HFF-Myc (cell line): Measurements from ENCODE around the gene DDX1.

Experiments
- DNase-seq: peaks from one replicate; pipeline ENCODE4 v3.0.0-alpha.2; 2011; ENCODE audit warnings: low read depth; ENCODE audit errors: extremely low read depth
- H3K4me3 ChIP-seq: replicated peaks from 2 replicates; pipeline ENCODE4 v1.5.1; 2011; ENCODE audit warnings: low read depth, mild to moderate bottlenecking, control low read depth, low read length
- TF ChIP-seq, protein P1 (sequence below): IDR thresholded peaks from 2 replicates; pipeline ENCODE4 v1.5.1; 2012; ENCODE audit warnings: mild to moderate bottlenecking, low read depth, low read length, control low read depth; ENCODE audit errors: missing control alignments

The DDX1 gene

DNA sequence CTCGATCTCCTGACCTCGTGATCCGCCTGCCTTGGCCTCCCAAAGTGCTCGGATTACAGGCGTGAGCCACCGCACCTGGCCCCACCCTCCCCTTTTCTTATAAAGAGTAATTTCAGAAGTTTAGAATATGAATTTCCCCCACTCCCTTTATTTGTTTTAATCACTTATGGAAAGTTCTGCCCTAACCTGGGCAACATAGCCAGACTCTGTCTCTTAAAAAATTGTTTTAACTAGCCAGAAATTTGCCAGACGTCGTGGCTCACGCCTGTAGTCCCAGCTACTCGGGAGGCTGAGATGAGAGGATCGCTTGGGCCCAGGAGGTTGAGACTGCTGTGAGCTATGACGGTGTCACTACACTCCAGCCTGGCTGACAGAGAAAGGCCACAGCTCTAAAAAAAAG, 22.8 kb upstream of the DDX1 start:
- no peak for DNase-seq
- no peak overlapping the region for H3K4me3 ChIP-seq
- TF ChIP-seq, protein P1, sequence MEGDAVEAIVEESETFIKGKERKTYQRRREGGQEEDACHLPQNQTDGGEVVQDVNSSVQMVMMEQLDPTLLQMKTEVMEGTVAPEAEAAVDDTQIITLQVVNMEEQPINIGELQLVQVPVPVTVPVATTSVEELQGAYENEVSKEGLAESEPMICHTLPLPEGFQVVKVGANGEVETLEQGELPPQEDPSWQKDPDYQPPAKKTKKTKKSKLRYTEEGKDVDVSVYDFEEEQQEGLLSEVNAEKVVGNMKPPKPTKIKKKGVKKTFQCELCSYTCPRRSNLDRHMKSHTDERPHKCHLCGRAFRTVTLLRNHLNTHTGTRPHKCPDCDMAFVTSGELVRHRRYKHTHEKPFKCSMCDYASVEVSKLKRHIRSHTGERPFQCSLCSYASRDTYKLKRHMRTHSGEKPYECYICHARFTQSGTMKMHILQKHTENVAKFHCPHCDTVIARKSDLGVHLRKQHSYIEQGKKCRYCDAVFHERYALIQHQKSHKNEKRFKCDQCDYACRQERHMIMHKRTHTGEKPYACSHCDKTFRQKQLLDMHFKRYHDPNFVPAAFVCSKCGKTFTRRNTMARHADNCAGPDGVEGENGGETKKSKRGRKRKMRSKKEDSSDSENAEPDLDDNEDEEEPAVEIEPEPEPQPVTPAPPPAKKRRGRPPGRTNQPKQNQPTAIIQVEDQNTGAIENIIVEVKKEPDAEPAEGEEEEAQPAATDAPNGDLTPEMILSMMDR = no peak

DNA sequence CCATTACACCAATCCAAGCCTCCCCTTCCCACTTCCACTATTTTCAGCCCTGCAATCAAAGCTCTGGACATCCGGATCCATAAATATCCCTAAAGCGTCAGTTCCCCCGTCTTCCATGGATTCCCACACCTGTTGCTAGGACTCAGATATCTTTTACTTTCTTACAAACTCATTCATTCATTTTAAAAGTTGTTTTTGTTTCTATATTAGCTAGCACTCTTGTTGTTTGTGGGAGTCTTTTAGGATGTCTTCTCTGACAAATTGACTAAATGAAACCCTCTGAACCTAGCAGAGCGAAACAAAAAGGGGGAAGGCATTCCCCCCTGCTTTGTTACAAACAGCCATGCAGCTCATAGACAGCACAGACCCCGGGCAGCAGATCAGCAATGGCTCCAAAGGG, 21.6 kb upstream of the DDX1 start:
- H3K4me3 ChIP-seq = no peak overlapping the region
- TF ChIP-seq, protein P1 = no peak
- no peak for DNase-seq

DNA sequence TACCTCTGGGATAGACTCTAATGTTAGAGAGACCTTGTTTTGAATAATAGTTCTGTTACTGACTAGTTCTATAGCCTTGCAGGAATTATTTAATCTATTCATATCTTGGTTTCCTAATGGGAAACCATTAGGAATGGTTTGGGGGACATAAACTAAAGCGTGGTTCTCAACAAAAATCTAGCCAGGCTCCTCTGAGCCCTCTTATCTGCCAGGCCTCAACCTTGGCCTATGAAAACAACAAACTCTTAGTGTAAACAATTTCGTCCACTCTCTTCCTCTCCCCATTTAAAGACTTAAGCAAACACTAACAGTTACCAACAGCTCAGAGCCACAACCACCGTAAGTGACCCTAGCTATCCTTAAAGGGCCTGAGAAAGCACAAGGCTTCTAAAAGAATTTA, 19.9 kb upstream of the DDX1 start:
- H3K4me3 ChIP-seq = no peak overlapping the region
- TF ChIP-seq, protein P1 = no peak
- no peak for DNase-seq

DNA sequence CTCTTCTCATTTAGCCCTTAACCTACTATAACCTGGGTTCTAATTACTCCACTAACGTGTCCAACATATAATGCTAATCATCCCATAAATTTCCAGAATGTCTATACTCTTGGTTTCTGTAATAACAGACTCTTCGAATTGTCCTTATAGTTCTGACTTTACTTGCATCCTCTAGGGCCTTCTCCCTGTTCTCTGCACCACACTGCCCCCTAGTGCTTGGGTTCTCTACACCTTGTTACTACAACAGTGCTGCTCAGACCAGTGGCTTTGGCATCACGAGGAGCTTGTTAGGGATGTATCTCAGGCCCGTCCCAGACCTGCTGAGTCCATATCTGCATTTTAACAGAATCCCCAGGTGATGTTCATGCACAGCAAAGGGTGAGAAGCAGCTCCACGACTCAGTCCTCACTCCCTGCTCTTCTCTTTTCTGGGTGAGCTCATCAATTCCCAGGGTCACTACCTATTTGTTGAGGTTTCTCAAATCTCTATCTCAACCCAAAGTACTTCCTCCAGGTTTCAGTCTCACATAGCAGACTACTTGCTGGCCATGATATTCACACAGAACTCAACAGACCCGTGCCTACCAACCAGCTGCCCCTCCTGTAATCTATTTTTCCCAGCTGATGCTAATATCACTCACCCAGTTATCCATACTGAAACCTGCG, 14.5 kb upstream of the DDX1 start:
- DNase-seq = peak; percentile 77
- TF ChIP-seq, protein P1 = peak; percentile 94
- no peak overlapping the region for H3K4me3 ChIP-seq

DNA sequence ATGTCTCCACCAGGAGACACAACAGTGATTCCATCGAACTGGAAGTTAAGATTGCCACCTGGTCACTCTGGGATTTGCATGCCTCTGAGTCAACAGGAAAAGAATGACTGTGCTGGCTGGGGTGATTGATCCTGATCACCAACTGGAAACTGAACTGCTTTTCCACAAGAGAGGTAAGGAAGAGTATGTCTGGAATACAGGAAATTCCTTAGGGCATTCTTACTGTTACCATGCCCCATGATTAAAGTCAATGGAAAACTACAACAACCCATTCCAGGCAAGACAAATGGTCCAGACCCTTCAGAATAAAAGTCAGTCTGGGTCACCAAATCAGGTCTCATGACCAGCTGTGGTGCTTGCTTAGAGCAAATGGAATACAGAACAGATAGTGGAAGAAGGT, 12.0 kb upstream of the DDX1 start:
- TF ChIP-seq, protein P1 = no peak
- no peak overlapping the region for H3K4me3 ChIP-seq
- no peak for DNase-seq

DNA sequence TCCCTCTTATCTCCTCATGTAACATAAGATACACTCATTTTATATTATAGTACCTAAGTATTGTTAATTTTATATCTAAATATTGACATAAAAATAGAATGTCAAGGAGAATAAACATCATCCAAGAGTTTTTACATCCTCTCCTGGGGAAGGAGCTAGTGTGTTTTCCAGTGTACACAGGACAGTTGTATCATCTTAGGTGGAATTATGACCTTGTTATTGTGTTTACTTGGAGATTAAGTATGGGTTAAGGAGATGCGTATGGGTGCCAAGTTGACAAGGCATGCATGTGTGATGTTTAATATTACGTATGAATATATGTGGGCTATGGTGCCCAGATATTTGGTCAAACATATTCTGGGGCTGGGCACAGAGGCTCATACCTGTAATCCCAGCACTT, 11.2 kb upstream of the DDX1 start:
- DNase-seq = no peak
- TF ChIP-seq, protein P1 = no peak
- no peak overlapping the region for H3K4me3 ChIP-seq
